Tibial nerve (tissue), 4 donors: ENCODE results near the gene SPC24. TPM values are rescaled to one million over a fixed set of nuclear protein-coding genes. Genes with fewer than 3 reads are reported as not detected.

Source experiments
- DNase-seq, 2 donors: peaks; one replicate each; pipeline ENCODE4 v3.0.0-alpha.2; 2019; ENCODE audit warnings: low spot score in 2 of 2
- H3K27ac ChIP-seq, 4 donors: fragments of 200-600 bp; sonication (generic) in 3 of 4; one replicate each; pipeline ENCODE4 v1.5.1; 2017 to 2019; ENCODE audit warnings: mild to moderate bottlenecking in 1 of 4
- H3K27me3 ChIP-seq, 2 donors: fragments of 200-600 bp; sonication (generic) in 1 of 2; one replicate each; pipeline versions ENCODE4 v1.5.1 to v1.6.0; 2017 to 2019
- H3K36me3 ChIP-seq, 3 donors: fragments of 200-600 bp; sonication (generic); one replicate each; pipeline ENCODE4 v1.5.1; 2018 to 2019
- H3K4me1 ChIP-seq, 4 donors: fragments of 200-600 bp; sonication (generic) in 3 of 4; one replicate each; pipeline ENCODE4 v1.5.1; 2017 to 2019
- H3K4me3 ChIP-seq, 4 donors: fragments of 200-600 bp; sonication (generic) in 3 of 4; one replicate each; pipeline ENCODE4 v1.5.1; 2017 to 2019; ENCODE audit warnings: mild to moderate bottlenecking in 1 of 4, moderate library complexity in 1 of 4
- H3K9me3 ChIP-seq, 4 donors: fragments of 200-600 bp; sonication (generic) in 3 of 4; one replicate each; pipeline ENCODE4 v1.5.1; 2017 to 2019
- EP300 ChIP-seq, 2 donors: sonication (generic); formaldehyde crosslinking; IDR thresholded peaks; one replicate each; pipeline ENCODE4 v1.6.1; 2017; ENCODE audit warnings: antibody characterized with exemption in 2 of 2, mild to moderate bottlenecking in 1 of 2
- POLR2A ChIP-seq, 2 donors: fragments of 450-650 bp; IDR thresholded peaks; one replicate each; pipeline ENCODE4 v1.6.1; 2017; ENCODE audit warnings: antibody characterized with exemption in 2 of 2, mild to moderate bottlenecking in 2 of 2, moderate library complexity in 2 of 2
- WGBS, 2 donors: methylation state at CpG; one replicate each; pipeline ENCODE4 v1.1.5; 2018; 5-methylcytosine and 5-hydroxymethylcytosine counted together
- total RNA-seq, 4 donors: library from RNA; depleted of rRNA; stranded (reverse); fragments of >200 nt; gene quantifications; one replicate each; pipeline ENCODE4 v1.1.0, GENCODE V29; 2016
- TF ChIP-seq, protein P1 (sequence below), 5 experiments: fragments of 200-600 bp in 3 of 5; fragments of 450-650 bp in 2 of 5; sonication (generic) in 3 of 5; IDR thresholded peaks; one replicate each; pipeline ENCODE4 v1.5.1; 2016 to 2019; ENCODE audit warnings: antibody characterized with exemption in 5 of 5, mild to moderate bottlenecking in 3 of 5, moderate library complexity in 2 of 5

The SPC24 gene
- total RNA-seq, 4 donors from 2014 or later: 2.6 to 20.4 (median 4.4) TPM

DNA sequence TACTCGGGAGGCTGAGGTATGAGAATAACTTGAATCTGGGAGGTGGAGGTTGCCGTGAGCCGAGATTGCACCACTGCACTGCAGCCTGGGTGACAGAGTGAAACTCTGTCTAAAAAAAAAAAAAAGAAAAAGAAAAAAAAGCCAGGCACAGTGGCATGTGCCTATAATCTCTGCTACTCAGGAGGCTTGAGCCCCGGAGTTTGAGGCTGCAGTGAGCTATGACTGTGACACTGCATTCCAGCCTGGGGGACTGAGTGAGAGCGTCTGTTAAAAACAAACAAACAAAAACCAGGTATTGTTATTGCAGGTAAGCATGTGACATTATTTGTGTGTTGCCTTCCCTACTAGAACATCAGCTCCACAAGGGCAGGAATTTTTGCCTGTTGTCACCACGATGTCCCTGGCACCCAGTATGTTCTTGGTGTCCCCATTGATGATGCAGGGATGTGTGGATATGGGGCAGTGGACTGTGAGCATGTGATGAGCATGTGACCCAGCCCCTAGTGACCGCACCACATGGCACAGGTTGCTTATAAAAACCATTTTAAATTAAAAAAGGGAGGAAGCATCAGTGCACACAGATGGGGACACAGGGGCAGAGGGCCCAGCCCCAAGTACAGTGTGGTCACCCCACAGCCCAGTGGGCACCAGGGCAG, 43.3 kb upstream of the SPC24 start:
- Histone ChIP-seq H3K4me1 (peaks cover 0 to 65% (median 31%) of the 10 kb centered on the region in 4 donors), H3K27me3 (no peaks in the 10 kb centered on the region), H3K36me3 (peaks cover 0 to 35% (median 0%) of the 10 kb centered on the region in 3 donors), H3K4me3 (no peak overlapping the region), H3K27ac (peak overlapping the region; percentile 82 to 96 (median 89)), H3K9me3 (no peaks in the 10 kb centered on the region)
- no peak for DNase-seq
- 66 to 69% methylated on average over 7 of the region's 7 CpGs for WGBS, 2 donors
- TF ChIP-seq, protein P1, sequence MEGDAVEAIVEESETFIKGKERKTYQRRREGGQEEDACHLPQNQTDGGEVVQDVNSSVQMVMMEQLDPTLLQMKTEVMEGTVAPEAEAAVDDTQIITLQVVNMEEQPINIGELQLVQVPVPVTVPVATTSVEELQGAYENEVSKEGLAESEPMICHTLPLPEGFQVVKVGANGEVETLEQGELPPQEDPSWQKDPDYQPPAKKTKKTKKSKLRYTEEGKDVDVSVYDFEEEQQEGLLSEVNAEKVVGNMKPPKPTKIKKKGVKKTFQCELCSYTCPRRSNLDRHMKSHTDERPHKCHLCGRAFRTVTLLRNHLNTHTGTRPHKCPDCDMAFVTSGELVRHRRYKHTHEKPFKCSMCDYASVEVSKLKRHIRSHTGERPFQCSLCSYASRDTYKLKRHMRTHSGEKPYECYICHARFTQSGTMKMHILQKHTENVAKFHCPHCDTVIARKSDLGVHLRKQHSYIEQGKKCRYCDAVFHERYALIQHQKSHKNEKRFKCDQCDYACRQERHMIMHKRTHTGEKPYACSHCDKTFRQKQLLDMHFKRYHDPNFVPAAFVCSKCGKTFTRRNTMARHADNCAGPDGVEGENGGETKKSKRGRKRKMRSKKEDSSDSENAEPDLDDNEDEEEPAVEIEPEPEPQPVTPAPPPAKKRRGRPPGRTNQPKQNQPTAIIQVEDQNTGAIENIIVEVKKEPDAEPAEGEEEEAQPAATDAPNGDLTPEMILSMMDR (IDR thresholded peaks at IDR 0.05): no peak
- TF ChIP-seq EP300 (IDR thresholded peaks at IDR 0.05) (no peak), POLR2A (IDR thresholded peaks at IDR 0.05) (no peak)

DNA sequence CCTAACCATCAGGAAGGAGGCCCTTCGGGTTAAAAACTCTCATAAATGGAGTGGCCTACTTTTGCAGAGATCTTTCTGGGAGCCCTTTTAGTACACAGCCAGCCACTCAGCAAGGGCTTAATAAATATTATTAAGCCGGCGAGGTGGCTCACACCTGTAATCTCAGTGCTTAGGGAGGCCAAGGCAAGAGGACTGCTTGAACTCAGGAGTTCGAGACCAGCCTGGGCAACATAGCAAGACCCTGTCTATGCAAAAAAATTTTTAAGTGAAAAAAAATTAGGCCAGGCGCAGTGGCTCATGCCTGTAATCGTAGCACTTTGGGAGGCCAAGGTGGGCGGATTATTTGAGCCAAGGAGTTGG, 42.6 kb upstream of the SPC24 start:
- H3K4me3 ChIP-seq: peak overlapping the region; percentile 60 to 77 (median 62)
- 71 to 78% methylated on average over 7 of the region's 7 CpGs for WGBS, 2 donors
- no peak for DNase-seq
- no peaks in the 10 kb centered on the region for H3K9me3 ChIP-seq
- TF ChIP-seq, protein P1 (IDR thresholded peaks at IDR 0.05): no peak
- TF ChIP-seq POLR2A (IDR thresholded peaks at IDR 0.05) (no peak), EP300 (IDR thresholded peaks at IDR 0.05) (no peak)
- no peaks in the 10 kb centered on the region for H3K27me3 ChIP-seq
- H3K36me3 ChIP-seq: peaks cover 0 to 43% (median 7%) of the 10 kb centered on the region in 3 donors
- H3K27ac ChIP-seq: peak overlapping the region; percentile 82 to 96 (median 89)
- peaks cover 0 to 65% (median 32%) of the 10 kb centered on the region in 4 donors for H3K4me1 ChIP-seq

DNA sequence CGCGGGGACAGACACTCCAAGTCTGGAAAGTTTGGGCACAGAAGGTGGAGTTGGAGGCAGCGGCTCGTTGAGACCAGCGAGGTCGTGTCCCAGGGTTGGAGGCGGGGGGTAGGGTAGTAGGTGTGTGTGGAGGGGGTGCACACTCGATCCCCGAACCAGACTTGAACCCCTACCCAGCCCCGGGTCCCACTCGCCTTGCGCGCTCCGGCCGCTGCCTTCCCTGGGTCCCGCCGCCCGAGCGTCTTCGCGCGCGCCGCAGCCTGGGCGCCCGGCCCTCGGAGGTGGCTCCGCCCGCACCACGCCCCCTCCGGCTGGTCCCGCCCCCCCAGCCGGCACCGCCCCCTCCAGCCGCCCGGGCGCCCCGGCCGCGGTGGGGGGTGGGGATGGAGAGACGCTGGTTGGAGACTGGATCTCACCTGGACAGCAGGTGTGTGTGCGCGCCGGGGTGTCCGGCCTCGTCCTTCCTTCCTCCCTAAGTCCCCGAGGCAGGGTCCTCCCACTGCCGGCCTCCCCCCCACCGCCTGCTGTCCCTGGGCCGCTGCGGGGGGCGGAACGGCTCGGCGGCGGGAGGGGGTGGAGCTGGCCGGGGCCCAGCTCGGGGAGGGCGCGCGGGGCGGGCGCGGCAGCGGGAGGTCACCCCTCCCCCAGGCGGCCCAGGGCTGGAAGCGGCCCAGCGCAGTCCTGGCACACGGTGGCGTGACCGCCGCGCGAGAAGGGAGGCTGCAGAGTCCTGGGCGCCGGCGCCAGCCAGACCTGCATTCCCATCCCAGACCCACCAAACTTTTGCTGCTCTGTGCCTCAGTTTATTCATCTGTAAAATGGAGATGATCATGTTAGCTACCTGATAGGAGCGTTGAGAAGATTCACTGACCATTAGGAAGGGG, 42.0 kb upstream of the SPC24 start, which contains the start of gene KANK2:
Gene KANK2 (minus strand): TSS at position 255 of the 884 bp plus-strand sequence. CDS start 3,034 bp downstream, outside the sequence.
- H3K36me3 ChIP-seq: peaks cover 0 to 49% (median 13%) of the 10 kb centered on the region in 3 donors
- H3K4me1 ChIP-seq: peaks cover 0 to 65% (median 34%) of the 10 kb centered on the region in 4 donors
- WGBS, 2 donors: 1 to 6% methylated on average over 17 to 31 of the region's 78 CpGs
- peak within 1 kb of the TSS; percentile 82 to 96 (median 89) for H3K27ac ChIP-seq
- H3K9me3 ChIP-seq: no peaks in the 10 kb centered on the region
- TF ChIP-seq EP300 (IDR thresholded peaks at IDR 0.05) (peak in 1 of 2 donors; percentile 62), POLR2A (IDR thresholded peaks at IDR 0.05) (peak; percentile 71 to 88)
- TF ChIP-seq, protein P1 (IDR thresholded peaks at IDR 0.05): peak in 2 of 5 experiments; percentile 18 to 39
- DNase-seq: peak; percentile 74 to 76
- peak within 1 kb of the TSS; percentile 60 to 77 (median 62) for H3K4me3 ChIP-seq
- no peaks in the 10 kb centered on the region for H3K27me3 ChIP-seq

DNA sequence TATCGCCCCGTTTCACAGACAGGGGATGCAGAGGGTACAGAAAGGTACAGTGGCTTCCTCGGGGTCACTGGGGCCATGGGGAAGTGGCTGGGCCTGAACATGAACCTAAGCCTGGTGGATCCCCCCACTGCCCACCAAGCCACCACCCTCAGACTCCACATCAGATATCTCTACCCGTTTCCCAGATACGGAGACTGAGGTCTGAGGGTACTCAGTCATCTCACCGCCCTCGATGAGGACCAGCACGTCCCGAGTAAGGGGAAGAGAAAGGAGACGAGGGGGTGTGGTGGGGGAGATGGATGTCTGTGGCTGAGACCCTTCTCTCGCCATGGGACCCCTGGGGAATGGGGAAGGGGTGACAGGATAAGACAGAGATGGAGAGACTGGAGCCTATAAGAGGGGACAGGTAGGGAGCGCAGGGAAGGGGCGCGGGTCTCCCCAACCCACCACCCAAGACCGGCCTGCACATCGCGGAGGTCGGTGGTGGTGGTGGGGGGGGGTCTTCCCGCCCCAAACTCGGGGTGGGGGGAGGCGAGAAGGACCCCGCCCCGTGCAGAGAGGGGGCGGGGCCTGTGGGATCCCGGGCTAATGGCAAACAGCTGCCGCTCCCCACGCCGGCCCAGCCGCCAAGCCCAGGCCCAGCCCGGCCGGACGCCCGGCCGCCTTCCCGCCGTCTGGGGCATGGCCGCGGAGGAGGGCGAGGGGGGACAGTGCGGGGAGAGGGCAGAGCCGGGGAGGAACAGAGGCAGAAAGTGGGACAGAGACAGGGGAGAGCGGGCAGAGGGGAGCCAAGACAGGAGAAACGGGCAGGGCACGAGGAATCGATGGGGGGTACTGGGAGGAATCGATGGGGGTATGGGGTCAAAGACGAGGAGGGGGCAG, 41.1 kb upstream of the SPC24 start:
- WGBS, 2 donors: 10% methylated on average over 42 to 47 of the region's 47 CpGs
- peak overlapping the region; percentile 60 to 77 (median 62) for H3K4me3 ChIP-seq
- no peak for DNase-seq
- peaks cover 0 to 52% (median 15%) of the 10 kb centered on the region in 3 donors for H3K36me3 ChIP-seq
- peak overlapping the region; percentile 82 to 96 (median 89) for H3K27ac ChIP-seq
- peaks cover 0 to 68% (median 36%) of the 10 kb centered on the region in 4 donors for H3K4me1 ChIP-seq
- no peaks in the 10 kb centered on the region for H3K9me3 ChIP-seq
- no peak for TF ChIP-seq EP300 (IDR thresholded peaks at IDR 0.05)
- TF ChIP-seq, protein P1 (IDR thresholded peaks at IDR 0.05): no peak
- no peak for TF ChIP-seq POLR2A (IDR thresholded peaks at IDR 0.05)
- no peaks in the 10 kb centered on the region for H3K27me3 ChIP-seq
